Esophagus muscularis mucosa (tissue), 4 donors: Measurements from ENCODE around the gene IFNE. TPM values are rescaled to one million over a fixed set of nuclear protein-coding genes. Genes with fewer than 3 reads are reported as not detected.

ENCODE experiments used
- DNase-seq: peaks from one replicate; pipeline ENCODE4 v3.0.0-alpha.2; 2017; ENCODE audit errors: extremely low spot score
- H3K27ac ChIP-seq, 4 donors: fragments of 200-600 bp; sonication (generic); replicated peaks in 1 of 4; 1 replicate in 3 of 4; 2 replicates in 1 of 4; pipeline ENCODE4 v1.5.1; 2016 to 2019; ENCODE audit warnings: mild to moderate bottlenecking in 1 of 4
- H3K27me3 ChIP-seq, 4 donors: fragments of 200-600 bp; sonication (generic); one replicate each; pipeline versions ENCODE4 v1.5.1 to v1.6.0; 2016 to 2019
- H3K36me3 ChIP-seq, 4 donors: fragments of 200-600 bp; sonication (generic); one replicate each; pipeline ENCODE4 v1.5.1; 2016 to 2019
- H3K4me1 ChIP-seq, 4 donors: fragments of 200-600 bp; sonication (generic); one replicate each; pipeline ENCODE4 v1.5.1; 2016 to 2019
- H3K4me3 ChIP-seq, 4 donors: fragments of 200-600 bp; sonication (generic); 1 replicate in 2 of 4; 2 replicates in 2 of 4; pipeline ENCODE4 v1.5.1; 2016 to 2019; ENCODE audit warnings: mild to moderate bottlenecking in 4 of 4, moderate library complexity in 1 of 4
- H3K9me3 ChIP-seq, 4 donors: fragments of 200-600 bp; sonication (generic); 1 replicate in 3 of 4; 2 replicates in 1 of 4; pipeline ENCODE4 v1.5.1; 2016 to 2019
- CTCF ChIP-seq, 3 experiments: fragments of 200-600 bp in 2 of 3; fragments of 450-650 bp in 1 of 3; sonication (generic) in 2 of 3; IDR thresholded peaks; one replicate each; pipeline ENCODE4 v1.5.1; 2017 to 2019; ENCODE audit warnings: antibody characterized with exemption in 3 of 3, mild to moderate bottlenecking in 2 of 3, moderate library complexity in 1 of 3
- EP300 ChIP-seq: sonication (generic); formaldehyde crosslinking; IDR thresholded peaks from one replicate; pipeline ENCODE4 v1.6.1; 2017; ENCODE audit warnings: antibody characterized with exemption
- POLR2A ChIP-seq: fragments of 450-650 bp; IDR thresholded peaks from one replicate; pipeline ENCODE4 v1.6.1; 2017; ENCODE audit warnings: antibody characterized with exemption, moderate library complexity, mild to moderate bottlenecking, low read depth
- POLR2AphosphoS5 ChIP-seq, 2 donors: sonication (generic); formaldehyde crosslinking; IDR thresholded peaks; one replicate each; pipeline ENCODE4 v1.6.1; 2017; ENCODE audit warnings: antibody characterized with exemption in 2 of 2
- WGBS: methylation state at CpG from one replicate; pipeline ENCODE4 v1.1.5; 2018; 5-methylcytosine and 5-hydroxymethylcytosine counted together
- intact Hi-C: fragments of 100-400 bp; cut with DNase I; formaldehyde crosslinking; loops from one replicate; pipeline ENCODE4 v1.15.1; 2023
- total RNA-seq, 4 donors: library from RNA; depleted of rRNA; stranded (reverse); fragments of >200 nt; gene quantifications; one replicate each; pipeline versions ENCODE4 v1.1.0 to v1.2.1, GENCODE V29; 2016

Gene IFNE
- total RNA-seq, 4 donors from 2014 or later = not detected

GRCh38 chr9:21479152-21479702 lies 2.9 kb downstream of the IFNE start:
- DNase-seq = no peak
- no peak overlapping the region for H3K27ac ChIP-seq
- TF ChIP-seq CTCF (IDR thresholded peaks at IDR 0.05) (no peak), POLR2AphosphoS5 (IDR thresholded peaks at IDR 0.05) (no peak), POLR2A (no peak), EP300 (no peak)
- no peak overlapping the region for H3K4me3 ChIP-seq
- WGBS = 73% methylated on average over 8 of the region's 8 CpGs
- no peaks in the 10 kb centered on the region for H3K4me1 ChIP-seq
- H3K27me3 ChIP-seq = no peaks in the 10 kb centered on the region
- intact Hi-C loops = no loop called here
- H3K9me3 ChIP-seq = no peaks in the 10 kb centered on the region
- no peaks in the 10 kb centered on the region for H3K36me3 ChIP-seq

- no peak overlapping the region for H3K27ac ChIP-seq
- TF ChIP-seq POLR2A (no peak), EP300 (no peak), POLR2AphosphoS5 (IDR thresholded peaks at IDR 0.05) (no peak), CTCF (IDR thresholded peaks at IDR 0.05) (no peak)
- H3K9me3 ChIP-seq = no peaks in the 10 kb centered on the region
- no peaks in the 10 kb centered on the region for H3K4me1 ChIP-seq
- DNase-seq = no peak
- intact Hi-C loops = no loop called here
- H3K27me3 ChIP-seq = no peaks in the 10 kb centered on the region
- no peaks in the 10 kb centered on the region for H3K36me3 ChIP-seq
- no peak overlapping the region for H3K4me3 ChIP-seq
- WGBS = 88% methylated on average over 2 of the region's 2 CpGs
These were observed 4.6 kb downstream of the IFNE start for GRCh38 chr9:21477466-21477865.

GRCh38 chr9:21473236-21473635 lies 8.9 kb downstream of the IFNE start:
- H3K27ac ChIP-seq = no peak overlapping the region
- no peaks in the 10 kb centered on the region for H3K4me1 ChIP-seq
- TF ChIP-seq POLR2AphosphoS5 (IDR thresholded peaks at IDR 0.05) (no peak), CTCF (IDR thresholded peaks at IDR 0.05) (no peak), POLR2A (no peak), EP300 (no peak)

GRCh38 chr9:21470126-21470525 lies 12.0 kb downstream of the IFNE start:
- 84% methylated on average over 5 of the region's 5 CpGs for WGBS
- Histone ChIP-seq H3K4me3 (no peak overlapping the region), H3K36me3 (no peaks in the 10 kb centered on the region), H3K9me3 (no peaks in the 10 kb centered on the region), H3K27ac (no peak overlapping the region), H3K4me1 (no peaks in the 10 kb centered on the region), H3K27me3 (peaks cover 0 to 4% (median 0%) of the 10 kb centered on the region in 4 donors)
- TF ChIP-seq POLR2AphosphoS5 (IDR thresholded peaks at IDR 0.05) (no peak), EP300 (no peak), CTCF (IDR thresholded peaks at IDR 0.05) (no peak), POLR2A (no peak)
- no peak for DNase-seq
- intact Hi-C loops = no loop called here

More at GRCh38 chr9:21473236-21473635, 8.9 kb downstream of the IFNE start:
- Histone ChIP-seq H3K36me3 (no peaks in the 10 kb centered on the region), H3K9me3 (no peaks in the 10 kb centered on the region), H3K27me3 (no peaks in the 10 kb centered on the region), H3K4me3 (no peak overlapping the region)
- no peak for DNase-seq
- intact Hi-C loops = no loop called here
- WGBS = 83% methylated on average over 3 of the region's 3 CpGs

- Histone ChIP-seq H3K36me3 (no peaks in the 10 kb centered on the region), H3K27ac (no peak overlapping the region), H3K27me3 (peaks cover 0 to 4% (median 0%) of the 10 kb centered on the region in 4 donors), H3K4me1 (no peaks in the 10 kb centered on the region), H3K4me3 (no peak overlapping the region), H3K9me3 (peaks cover 0 to 16% (median 14%) of the 10 kb centered on the region in 4 donors)
- no peak for DNase-seq
- intact Hi-C loops = no loop called here
- no peak for TF ChIP-seq POLR2A
- no peak for TF ChIP-seq POLR2AphosphoS5 (IDR thresholded peaks at IDR 0.05)
- TF ChIP-seq EP300 = no peak
- TF ChIP-seq CTCF (IDR thresholded peaks at IDR 0.05) = peak; percentile 18 to 54 (median 38)
These were observed 16.1 kb downstream of the IFNE start for GRCh38 chr9:21465859-21466518.
